ENCODE results near the gene CACHD1. TPM values are rescaled to one million over a fixed set of nuclear protein-coding genes. Genes with fewer than 3 reads are reported as not detected.

Gene CACHD1
- total and polyA plus RNA-seq, 2 donors from 2014 or later, result 3.9 to 8.2 TPM

DNA sequence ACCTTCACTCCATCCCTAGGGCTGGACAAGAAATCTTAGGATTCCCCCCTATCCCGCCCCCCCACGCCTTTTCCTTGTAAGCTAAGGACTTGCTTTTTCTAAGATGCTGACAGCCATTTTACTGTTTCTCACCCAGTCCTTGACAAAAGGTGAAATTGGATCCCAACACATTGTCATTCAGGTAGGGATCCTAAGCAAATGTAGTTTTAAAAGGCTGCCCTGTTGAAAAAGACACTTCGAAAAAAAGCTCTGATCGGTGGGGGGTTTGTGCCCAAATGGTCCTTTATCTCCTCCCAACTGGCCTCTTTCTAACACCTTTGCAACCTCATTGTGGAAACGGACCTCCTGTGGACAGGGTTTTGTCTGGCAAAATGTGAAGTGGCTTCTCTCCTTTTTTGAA is 2.9 kb downstream of the CACHD1 start:
- Histone ChIP-seq H3K36me3 (ENCODE audit: control insufficient read depth in 2 of 3, insufficient read depth in 3 of 3, low read length in 3 of 3) (no peaks in the 10 kb centered on the region), H3K9ac (ENCODE audit: low read length in 3 of 3) (no peak overlapping the region), H3K9me3 (ENCODE audit: control insufficient read depth in 2 of 3, insufficient read depth in 1 of 3, low read length in 3 of 3) (no peaks in the 10 kb centered on the region), H3K4me3 (ENCODE audit: low read length in 3 of 3) (peak overlapping the region in 2 of 3 donors; percentile 74 to 92), H3K27me3 (ENCODE audit: control insufficient read depth, insufficient read depth, low read length) (no peaks in the 10 kb centered on the region), H3K27ac (ENCODE audit: low read depth in 2 of 2, low read length in 2 of 2) (no peak overlapping the region), H3K4me1 (ENCODE audit: control insufficient read depth in 2 of 3, insufficient read depth in 2 of 3, low read depth in 1 of 3, low read length in 3 of 3) (peaks cover 15 to 18% (median 17%) of the 10 kb centered on the region in 3 donors)
- TF ChIP-seq, protein P1, sequence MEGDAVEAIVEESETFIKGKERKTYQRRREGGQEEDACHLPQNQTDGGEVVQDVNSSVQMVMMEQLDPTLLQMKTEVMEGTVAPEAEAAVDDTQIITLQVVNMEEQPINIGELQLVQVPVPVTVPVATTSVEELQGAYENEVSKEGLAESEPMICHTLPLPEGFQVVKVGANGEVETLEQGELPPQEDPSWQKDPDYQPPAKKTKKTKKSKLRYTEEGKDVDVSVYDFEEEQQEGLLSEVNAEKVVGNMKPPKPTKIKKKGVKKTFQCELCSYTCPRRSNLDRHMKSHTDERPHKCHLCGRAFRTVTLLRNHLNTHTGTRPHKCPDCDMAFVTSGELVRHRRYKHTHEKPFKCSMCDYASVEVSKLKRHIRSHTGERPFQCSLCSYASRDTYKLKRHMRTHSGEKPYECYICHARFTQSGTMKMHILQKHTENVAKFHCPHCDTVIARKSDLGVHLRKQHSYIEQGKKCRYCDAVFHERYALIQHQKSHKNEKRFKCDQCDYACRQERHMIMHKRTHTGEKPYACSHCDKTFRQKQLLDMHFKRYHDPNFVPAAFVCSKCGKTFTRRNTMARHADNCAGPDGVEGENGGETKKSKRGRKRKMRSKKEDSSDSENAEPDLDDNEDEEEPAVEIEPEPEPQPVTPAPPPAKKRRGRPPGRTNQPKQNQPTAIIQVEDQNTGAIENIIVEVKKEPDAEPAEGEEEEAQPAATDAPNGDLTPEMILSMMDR (IDR thresholded peaks at IDR 0.05; ENCODE audit: borderline replicate concordance, extremely low read depth, insufficient read depth), result no peak
- peak in 1 of 5 donors; percentile 45 for DNase-seq
- intact Hi-C loops (cut with DNase I), result no loop called here
- no peak for FAIRE-seq

DNA sequence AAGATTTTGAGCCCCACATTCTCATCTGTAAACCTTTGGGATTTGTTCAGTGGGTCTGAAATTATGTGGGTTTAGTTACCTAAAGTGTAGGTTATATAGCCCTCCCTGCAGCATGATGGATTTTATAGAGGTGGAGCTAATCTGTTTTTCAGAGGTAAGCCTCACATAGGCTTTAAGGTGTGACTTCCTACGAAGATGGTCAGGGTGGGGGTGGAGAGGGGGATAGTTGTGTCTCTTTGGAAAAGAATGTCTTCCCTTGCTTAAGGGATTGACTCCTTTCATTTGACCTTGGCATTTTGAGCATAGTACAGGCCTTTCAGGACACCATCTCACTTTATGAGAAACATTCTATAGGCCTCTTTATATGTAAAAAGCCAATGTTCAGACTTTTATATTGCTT is 3.4 kb downstream of the CACHD1 start:
- FAIRE-seq, result no peak
- peaks cover 15 to 21% (median 18%) of the 10 kb centered on the region in 3 donors for H3K4me1 ChIP-seq (ENCODE audit: control insufficient read depth in 2 of 3, insufficient read depth in 2 of 3, low read depth in 1 of 3, low read length in 3 of 3)

DNA sequence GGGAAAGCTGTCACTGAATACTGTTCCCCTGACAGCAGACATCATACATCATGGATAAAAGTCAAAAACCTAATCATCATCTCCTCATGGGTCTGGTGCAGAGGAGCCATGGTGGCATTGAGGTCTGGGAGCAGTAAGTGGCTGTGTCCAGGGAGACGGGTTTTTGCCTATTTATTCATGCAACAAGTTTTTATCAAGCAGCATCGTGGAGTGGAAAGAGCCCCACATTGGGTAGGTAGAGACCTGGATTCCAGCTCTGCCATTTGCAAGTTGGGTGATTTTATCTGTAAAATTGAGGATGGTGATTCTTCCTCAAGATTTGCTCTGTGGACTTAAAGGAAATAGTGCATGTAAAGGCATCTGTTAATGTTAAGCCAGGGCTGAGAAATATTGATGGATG is 4.2 kb downstream of the CACHD1 start:
- intact Hi-C loops (cut with DNase I), result no loop called here

More for the DNA sequence above, 3.4 kb downstream of the CACHD1 start:
- TF ChIP-seq, protein P1 (IDR thresholded peaks at IDR 0.05; ENCODE audit: borderline replicate concordance, extremely low read depth, insufficient read depth), result no peak
- intact Hi-C loops (cut with DNase I), result no loop called here
- Histone ChIP-seq H3K27ac (ENCODE audit: low read depth in 2 of 2, low read length in 2 of 2) (no peak overlapping the region), H3K9me3 (ENCODE audit: control insufficient read depth in 2 of 3, insufficient read depth in 1 of 3, low read length in 3 of 3) (no peaks in the 10 kb centered on the region), H3K27me3 (ENCODE audit: control insufficient read depth, insufficient read depth, low read length) (no peaks in the 10 kb centered on the region), H3K4me3 (ENCODE audit: low read length in 3 of 3) (peak overlapping the region in 1 of 3 donors; percentile 74), H3K9ac (ENCODE audit: low read length in 3 of 3) (no peak overlapping the region), H3K36me3 (ENCODE audit: control insufficient read depth in 2 of 3, insufficient read depth in 3 of 3, low read length in 3 of 3) (no peaks in the 10 kb centered on the region)
- no peak for DNase-seq

More for the DNA sequence above, 4.2 kb downstream of the CACHD1 start:
- peak overlapping the region; percentile 1 to 25 for H3K27ac ChIP-seq (ENCODE audit: low read depth in 2 of 2, low read length in 2 of 2)
- H3K4me1 ChIP-seq (ENCODE audit: control insufficient read depth in 2 of 3, insufficient read depth in 2 of 3, low read depth in 1 of 3, low read length in 3 of 3), result peaks cover 15 to 26% (median 22%) of the 10 kb centered on the region in 3 donors
- H3K9me3 ChIP-seq (ENCODE audit: control insufficient read depth in 2 of 3, insufficient read depth in 1 of 3, low read length in 3 of 3), result no peaks in the 10 kb centered on the region
- FAIRE-seq (no peak), DNase-seq (no peak)
- no peak overlapping the region for H3K9ac ChIP-seq (ENCODE audit: low read length in 3 of 3)
- TF ChIP-seq, protein P1 (IDR thresholded peaks at IDR 0.05; ENCODE audit: borderline replicate concordance, extremely low read depth, insufficient read depth), result no peak
- H3K4me3 ChIP-seq (ENCODE audit: low read length in 3 of 3), result no peak overlapping the region
- H3K36me3 ChIP-seq (ENCODE audit: control insufficient read depth in 2 of 3, insufficient read depth in 3 of 3, low read length in 3 of 3), result no peaks in the 10 kb centered on the region
- no peaks in the 10 kb centered on the region for H3K27me3 ChIP-seq (ENCODE audit: control insufficient read depth, insufficient read depth, low read length)
